Esophagus muscularis mucosa (tissue), 4 donors: Measurements from ENCODE around the gene MELTF. TPM values are rescaled to one million over a fixed set of nuclear protein-coding genes. Genes with fewer than 3 reads are reported as not detected.

ENCODE experiments used
- DNase-seq: peaks from one replicate; pipeline ENCODE4 v3.0.0-alpha.2; 2017; ENCODE audit errors: extremely low spot score
- H3K27ac ChIP-seq, 4 donors: fragments of 200-600 bp; sonication (generic); replicated peaks in 1 of 4; 1 replicate in 3 of 4; 2 replicates in 1 of 4; pipeline ENCODE4 v1.5.1; 2016 to 2019; ENCODE audit warnings: mild to moderate bottlenecking in 1 of 4
- H3K27me3 ChIP-seq, 4 donors: fragments of 200-600 bp; sonication (generic); one replicate each; pipeline versions ENCODE4 v1.5.1 to v1.6.0; 2016 to 2019
- H3K36me3 ChIP-seq, 4 donors: fragments of 200-600 bp; sonication (generic); one replicate each; pipeline ENCODE4 v1.5.1; 2016 to 2019
- H3K4me1 ChIP-seq, 4 donors: fragments of 200-600 bp; sonication (generic); one replicate each; pipeline ENCODE4 v1.5.1; 2016 to 2019
- H3K4me3 ChIP-seq, 4 donors: fragments of 200-600 bp; sonication (generic); 1 replicate in 2 of 4; 2 replicates in 2 of 4; pipeline ENCODE4 v1.5.1; 2016 to 2019; ENCODE audit warnings: mild to moderate bottlenecking in 4 of 4, moderate library complexity in 1 of 4
- H3K9me3 ChIP-seq, 4 donors: fragments of 200-600 bp; sonication (generic); 1 replicate in 3 of 4; 2 replicates in 1 of 4; pipeline ENCODE4 v1.5.1; 2016 to 2019
- CTCF ChIP-seq, 3 experiments: fragments of 200-600 bp in 2 of 3; fragments of 450-650 bp in 1 of 3; sonication (generic) in 2 of 3; IDR thresholded peaks; one replicate each; pipeline ENCODE4 v1.5.1; 2017 to 2019; ENCODE audit warnings: antibody characterized with exemption in 3 of 3, mild to moderate bottlenecking in 2 of 3, moderate library complexity in 1 of 3
- EP300 ChIP-seq: sonication (generic); formaldehyde crosslinking; IDR thresholded peaks from one replicate; pipeline ENCODE4 v1.6.1; 2017; ENCODE audit warnings: antibody characterized with exemption
- POLR2A ChIP-seq: fragments of 450-650 bp; IDR thresholded peaks from one replicate; pipeline ENCODE4 v1.6.1; 2017; ENCODE audit warnings: antibody characterized with exemption, moderate library complexity, mild to moderate bottlenecking, low read depth
- POLR2AphosphoS5 ChIP-seq, 2 donors: sonication (generic); formaldehyde crosslinking; IDR thresholded peaks; one replicate each; pipeline ENCODE4 v1.6.1; 2017; ENCODE audit warnings: antibody characterized with exemption in 2 of 2
- WGBS: methylation state at CpG from one replicate; pipeline ENCODE4 v1.1.5; 2018; 5-methylcytosine and 5-hydroxymethylcytosine counted together
- intact Hi-C: fragments of 100-400 bp; cut with DNase I; formaldehyde crosslinking; loops from one replicate; pipeline ENCODE4 v1.15.1; 2023
- total RNA-seq, 4 donors: library from RNA; depleted of rRNA; stranded (reverse); fragments of >200 nt; gene quantifications; one replicate each; pipeline versions ENCODE4 v1.1.0 to v1.2.1, GENCODE V29; 2016

Gene MELTF
- total RNA-seq, 4 donors from 2014 or later = 3.6 to 9.1 (median 4.5) TPM

GRCh38 chr3:197009532-197010019 lies 20.0 kb downstream of the MELTF start:
- no peaks in the 10 kb centered on the region for H3K36me3 ChIP-seq
- intact Hi-C loops = loop anchor here (10.0 kb wide), 1 partner anchor 175 kb away; no protein-coding TSS in a partner anchor
- TF ChIP-seq POLR2A = no peak
- H3K4me1 ChIP-seq = no peaks in the 10 kb centered on the region
- peaks cover 0 to 34% (median 0%) of the 10 kb centered on the region in 4 donors for H3K27me3 ChIP-seq
- DNase-seq = no peak
- H3K9me3 ChIP-seq = no peaks in the 10 kb centered on the region
- 88% methylated on average over 12 of the region's 20 CpGs for WGBS
- H3K27ac ChIP-seq = no peak overlapping the region
- H3K4me3 ChIP-seq = no peak overlapping the region

- TF ChIP-seq EP300 = no peak
These were observed 21.0 kb downstream of the MELTF start for GRCh38 chr3:197008436-197009209.

GRCh38 chr3:197007953-197008352 lies 21.7 kb downstream of the MELTF start:
- H3K27me3 ChIP-seq = peaks cover 0 to 34% (median 0%) of the 10 kb centered on the region in 4 donors
- H3K27ac ChIP-seq = no peak overlapping the region
- H3K4me3 ChIP-seq = no peak overlapping the region
- no peak for DNase-seq
- TF ChIP-seq POLR2AphosphoS5 (IDR thresholded peaks at IDR 0.05) (no peak), CTCF (IDR thresholded peaks at IDR 0.05) (no peak), EP300 (no peak), POLR2A (no peak)
- H3K36me3 ChIP-seq = no peaks in the 10 kb centered on the region
- intact Hi-C loops = loop anchor here (10.0 kb wide), 1 partner anchor 177 kb away; no protein-coding TSS in a partner anchor
- peaks cover 5 to 11% (median 9%) of the 10 kb centered on the region in 4 donors for H3K4me1 ChIP-seq
- no peaks in the 10 kb centered on the region for H3K9me3 ChIP-seq
- WGBS = 84% methylated on average over 6 of the region's 8 CpGs

More at GRCh38 chr3:197008436-197009209, 21.0 kb downstream of the MELTF start:
- Histone ChIP-seq H3K27ac (no peak overlapping the region), H3K27me3 (peaks cover 0 to 34% (median 0%) of the 10 kb centered on the region in 4 donors), H3K4me3 (no peak overlapping the region), H3K4me1 (peaks cover 4 to 8% (median 6%) of the 10 kb centered on the region in 4 donors), H3K36me3 (no peaks in the 10 kb centered on the region), H3K9me3 (no peaks in the 10 kb centered on the region)
- intact Hi-C loops = loop anchor here (10.0 kb wide), 1 partner anchor 176 kb away; no protein-coding TSS in a partner anchor
- WGBS = 95% methylated on average over 6 of the region's 27 CpGs
- DNase-seq = no peak

GRCh38 chr3:197007296-197007940 lies 22.2 kb downstream of the MELTF start:
- DNase-seq = no peak
- H3K4me1 ChIP-seq = peaks cover 5 to 13% (median 12%) of the 10 kb centered on the region in 4 donors
- WGBS = 84% methylated on average over 12 of the region's 12 CpGs
- no peaks in the 10 kb centered on the region for H3K36me3 ChIP-seq
- TF ChIP-seq POLR2A = no peak
- H3K27ac ChIP-seq = no peak overlapping the region
- no peak overlapping the region for H3K4me3 ChIP-seq
- intact Hi-C loops = loop anchor here (10.0 kb wide), 1 partner anchor 177 kb away; no protein-coding TSS in a partner anchor
- peaks cover 0 to 34% (median 0%) of the 10 kb centered on the region in 4 donors for H3K27me3 ChIP-seq
- H3K9me3 ChIP-seq = no peaks in the 10 kb centered on the region

GRCh38 chr3:197006860-197007259 lies 22.8 kb downstream of the MELTF start:
- Histone ChIP-seq H3K27ac (no peak overlapping the region), H3K9me3 (no peaks in the 10 kb centered on the region), H3K36me3 (no peaks in the 10 kb centered on the region), H3K27me3 (peaks cover 0 to 34% (median 0%) of the 10 kb centered on the region in 4 donors), H3K4me1 (peaks cover 5 to 19% (median 17%) of the 10 kb centered on the region in 4 donors), H3K4me3 (no peak overlapping the region)
- no peak for TF ChIP-seq POLR2AphosphoS5 (IDR thresholded peaks at IDR 0.05)
- 95% methylated on average over 5 of the region's 5 CpGs for WGBS
- DNase-seq = no peak
- intact Hi-C loops = loop anchor here (10.0 kb wide), 1 partner anchor 178 kb away; no protein-coding TSS in a partner anchor

- TF ChIP-seq POLR2AphosphoS5 (IDR thresholded peaks at IDR 0.05) (no peak), POLR2A (no peak), CTCF (IDR thresholded peaks at IDR 0.05) (no peak), EP300 (no peak)
- Histone ChIP-seq H3K4me3 (no peak overlapping the region), H3K9me3 (no peaks in the 10 kb centered on the region), H3K27ac (no peak overlapping the region), H3K4me1 (peaks cover 5 to 21% (median 19%) of the 10 kb centered on the region in 4 donors), H3K27me3 (peaks cover 0 to 31% (median 0%) of the 10 kb centered on the region in 4 donors), H3K36me3 (no peaks in the 10 kb centered on the region)
- no peak for DNase-seq
- intact Hi-C loops = loop anchor here (10.0 kb wide), 1 partner anchor 178 kb away; no protein-coding TSS in a partner anchor
- 90% methylated on average over 11 of the region's 11 CpGs for WGBS
These were observed 23.2 kb downstream of the MELTF start for GRCh38 chr3:197006446-197006845.
